Activated T-cell treated with anti-CD3 and anti-CD28 coated beads for 48 hours (primary cell): ENCODE measurements around the gene TSC2.
"Not testable (repeated sequence)": the region's sequence is repeated elsewhere in the genome, so short reads cannot be mapped to it uniquely, and the experiment has no call there.

Source experiments
- DNase-seq: peaks from one replicate; pipeline ENCODE4 v3.0.0-alpha.2; 2020; ENCODE audit warnings: low read depth

TSC2 gene

DNA sequence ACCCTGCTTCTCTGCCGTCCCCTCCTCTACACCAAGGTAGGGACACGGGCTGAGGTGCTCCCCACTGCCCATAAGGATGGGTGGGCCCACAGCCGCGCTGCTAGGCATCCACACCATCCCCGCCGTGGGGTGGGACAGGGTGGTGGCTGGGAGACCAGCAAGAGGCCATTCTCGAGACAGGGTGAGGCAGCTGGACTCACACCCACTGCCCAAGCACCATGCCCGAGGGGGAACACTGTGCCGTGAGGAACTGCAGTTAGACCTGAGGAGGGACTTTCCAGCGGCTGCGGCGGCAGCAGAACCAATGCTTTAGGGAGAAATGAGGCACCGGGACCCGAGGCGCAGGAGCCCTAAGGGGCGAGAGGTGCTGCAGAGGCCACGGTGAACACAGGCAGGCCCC, 74.6 kb downstream of the TSC2 start:
- DNase-seq: no peak

DNA sequence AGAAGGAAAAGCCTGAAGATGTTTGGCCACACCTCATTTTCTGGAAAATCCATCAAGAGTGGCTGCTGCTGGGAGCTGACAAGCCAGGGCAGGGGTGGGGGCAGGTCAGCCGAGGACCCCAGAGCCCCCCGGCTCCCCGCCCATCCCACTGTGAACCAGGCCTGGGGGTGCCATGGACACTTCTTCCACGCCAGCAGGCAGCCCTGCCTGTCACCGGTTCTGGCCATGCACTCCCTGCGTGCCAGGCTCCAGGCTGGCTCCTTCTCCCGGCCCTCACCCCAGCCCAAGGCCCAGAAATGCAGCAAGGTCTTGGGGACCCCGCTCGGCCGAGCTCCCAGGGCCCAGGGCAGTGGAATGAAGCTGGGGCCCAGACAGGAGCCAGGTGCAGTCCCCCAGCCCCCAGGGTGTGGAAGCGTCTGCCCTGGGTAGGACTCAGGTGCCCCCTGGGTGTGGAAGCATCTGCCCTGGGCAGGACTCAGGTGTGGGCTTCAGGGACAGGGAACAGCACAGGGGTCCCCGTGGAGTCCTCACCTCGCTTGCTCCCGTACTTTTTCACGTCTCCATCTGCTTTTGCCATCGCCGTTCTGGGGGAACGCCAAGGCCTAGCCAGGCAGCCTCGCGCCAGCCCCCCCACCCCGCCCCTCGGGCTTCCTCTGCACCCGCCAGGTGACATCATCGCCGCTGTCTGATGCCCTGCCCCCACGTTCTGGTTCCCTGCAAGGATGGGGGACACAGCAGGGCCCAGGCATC, 75.3 kb downstream of the TSC2 start:
- not testable (repeated sequence) for DNase-seq

- DNase-seq: not testable (repeated sequence)
Measured at GRCh38 chr16:2123706-2124376, 76.1 kb downstream of the TSC2 start.

DNA sequence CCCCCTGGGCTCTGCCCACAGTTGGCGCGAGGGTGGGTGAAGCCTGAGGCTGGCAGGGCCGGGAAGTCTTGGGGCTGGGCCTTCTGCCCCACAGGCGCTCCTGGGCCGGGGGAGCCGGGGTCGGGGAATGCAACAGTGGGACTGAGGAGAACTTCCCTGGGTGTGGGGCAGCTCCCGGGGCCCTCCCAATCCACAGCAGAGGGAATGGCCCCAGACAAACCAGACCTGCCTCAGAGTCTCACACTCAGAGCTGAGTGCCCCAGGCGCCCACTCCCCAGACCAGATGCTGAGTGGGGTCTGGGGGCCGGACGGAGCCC, 76.5 kb downstream of the TSC2 start:
- DNase-seq: not testable (repeated sequence)

DNA sequence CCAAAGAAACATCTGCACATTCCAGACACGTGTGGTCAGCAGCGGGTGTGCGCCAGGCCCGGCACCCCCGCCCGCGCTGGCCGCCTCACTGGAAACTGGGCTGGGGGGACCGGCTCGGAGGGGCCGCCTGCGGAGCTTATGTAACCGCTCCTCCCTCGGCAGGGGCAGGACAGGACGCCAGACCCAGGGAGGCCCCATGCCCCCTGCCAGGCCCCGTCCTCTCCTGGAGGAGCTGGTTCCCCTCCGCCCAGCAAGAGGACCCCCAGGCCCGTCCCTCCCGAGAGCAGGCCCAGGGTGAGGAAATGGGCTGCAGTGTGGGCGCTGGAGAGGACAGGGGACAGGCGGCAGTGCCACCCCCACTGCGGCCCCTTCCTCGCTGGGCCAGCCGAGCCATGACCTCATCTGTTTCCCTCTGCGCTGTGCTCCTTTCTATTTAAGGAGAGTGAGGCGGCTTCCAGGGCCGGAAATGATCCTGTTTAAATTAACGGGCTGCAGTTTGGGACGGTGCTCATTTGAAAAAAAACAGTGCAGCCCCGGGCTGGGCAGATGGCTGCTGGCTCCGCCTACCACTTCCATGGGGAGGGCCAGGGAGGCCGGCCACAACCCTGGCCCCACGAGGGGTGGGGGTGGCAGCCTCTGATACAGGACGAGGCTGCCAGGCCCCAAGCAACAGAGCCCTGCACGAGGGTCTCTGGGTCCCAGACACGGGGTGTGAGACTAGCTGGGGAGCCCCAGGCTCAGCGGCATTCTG, 77.1 kb downstream of the TSC2 start:
- not testable (repeated sequence) for DNase-seq

- not testable (repeated sequence) for DNase-seq
Measured at GRCh38 chr16:2125609-2126008, 77.8 kb downstream of the TSC2 start.

- not testable (repeated sequence) for DNase-seq
Measured at GRCh38 chr16:2126161-2126743, 78.5 kb downstream of the TSC2 start.

DNA sequence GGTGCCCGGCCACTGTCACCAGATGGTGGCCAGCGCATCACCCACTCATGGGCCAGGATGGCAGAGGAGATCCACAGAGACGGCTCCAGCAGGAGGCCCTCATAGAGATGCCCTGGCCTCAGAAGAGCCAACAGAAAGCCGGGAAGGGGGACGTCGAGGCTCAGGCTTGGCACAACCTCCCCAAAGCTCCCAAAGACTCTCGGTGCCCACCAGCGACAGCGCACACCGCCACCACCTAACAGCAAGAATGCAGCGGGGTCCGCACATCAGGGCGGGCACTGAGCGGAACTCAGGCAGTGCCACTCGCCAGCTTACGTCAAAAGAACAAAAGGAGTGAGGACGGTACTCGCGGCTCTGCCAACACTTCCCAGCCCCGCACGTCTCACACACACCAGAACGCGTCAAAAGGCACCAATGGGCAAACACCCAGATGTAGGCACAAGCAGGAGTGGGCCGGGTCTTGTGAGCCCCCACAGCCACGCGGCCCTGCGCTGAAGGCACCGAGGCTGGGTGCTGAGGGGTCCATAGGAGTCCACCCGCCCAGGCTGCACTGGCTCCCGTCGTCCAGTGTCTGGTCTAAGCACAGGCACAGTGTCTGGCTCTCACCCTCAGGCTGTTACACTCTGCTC, 79.3 kb downstream of the TSC2 start:
- not testable (repeated sequence) for DNase-seq

DNA sequence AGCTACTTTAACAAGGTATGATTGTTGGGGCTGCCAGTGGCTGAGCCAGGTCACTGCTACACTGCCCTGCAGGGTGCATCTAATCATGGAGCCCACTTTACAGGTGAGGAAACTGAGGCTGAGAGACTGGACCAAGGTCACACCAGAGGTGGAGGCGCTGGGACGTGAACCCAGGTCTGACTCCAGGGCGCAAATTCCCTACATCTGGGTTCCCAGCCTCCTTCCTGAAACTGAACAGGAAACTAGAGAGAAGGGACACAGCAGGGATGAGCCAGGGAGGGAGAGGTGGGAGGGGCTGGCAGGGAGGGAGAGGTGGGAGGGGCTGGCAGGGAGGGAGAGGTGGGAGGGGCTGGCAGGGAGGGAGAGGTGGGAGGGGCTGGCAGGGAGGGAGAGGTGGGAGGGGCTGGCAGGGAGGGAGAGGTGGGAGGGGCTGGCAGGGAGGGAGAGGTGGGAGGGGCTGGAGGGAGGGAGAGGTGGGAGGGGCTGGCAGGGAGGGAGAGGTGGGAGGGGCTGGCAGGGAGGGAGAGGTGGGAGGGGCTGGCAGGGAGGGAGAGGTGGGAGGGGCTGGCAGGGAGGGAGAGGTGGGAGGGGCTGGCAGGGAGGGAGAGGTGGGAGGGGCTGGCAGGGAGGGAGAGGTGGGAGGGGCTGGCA, 80.0 kb downstream of the TSC2 start:
- not testable (repeated sequence) for DNase-seq

GRCh38 chr16:2129251-2129650, 81.5 kb downstream of the TSC2 start:
- not testable (repeated sequence) for DNase-seq

- DNase-seq: not testable (repeated sequence)
Measured at GRCh38 chr16:2129890-2130447, 82.2 kb downstream of the TSC2 start.

GRCh38 chr16:2133797-2134196, 86.0 kb downstream of the TSC2 start:
- not testable (repeated sequence) for DNase-seq

DNA sequence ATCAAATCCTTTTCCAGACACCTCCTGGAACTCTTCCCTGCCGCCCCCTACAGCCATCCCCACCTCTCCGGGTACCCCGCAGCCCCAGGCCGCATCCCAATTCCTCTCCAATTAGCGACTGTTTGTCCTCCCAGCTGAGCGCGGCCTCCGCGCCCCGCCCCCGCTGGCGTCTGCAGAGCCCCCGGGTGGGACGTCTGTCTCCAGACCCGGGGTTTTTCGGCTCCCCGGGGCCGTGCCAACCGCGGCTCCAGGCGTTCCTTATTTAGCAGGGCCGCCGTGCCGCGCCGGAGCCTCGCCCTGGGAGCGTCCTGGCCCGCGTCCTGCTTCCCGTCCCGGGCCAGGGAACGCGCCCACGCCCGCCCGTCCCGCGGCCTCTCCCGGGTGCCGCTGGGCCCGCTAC, 87.3 kb downstream of the TSC2 start:
- DNase-seq: not testable (repeated sequence)

GRCh38 chr16:2135770-2136490, 88.1 kb downstream of the TSC2 start, which contains the start of gene PKD1:
Gene PKD1 (minus strand): TSS chr16:2135898. CDS start chr16:2135689, 209 bp downstream.
- DNase-seq: peak; percentile 100
